HG03280 (cell line): ENCODE results near the gene SYNE4.

Experiments
- ATAC-seq: cut with Tn5 transposase; IDR thresholded peaks from one replicate; pipeline ENCODE4 v1.9.1; 2021; ENCODE audit warnings: mild to moderate bottlenecking, moderate library complexity; ENCODE audit not compliant: unreplicated experiment

SYNE4 gene

DNA sequence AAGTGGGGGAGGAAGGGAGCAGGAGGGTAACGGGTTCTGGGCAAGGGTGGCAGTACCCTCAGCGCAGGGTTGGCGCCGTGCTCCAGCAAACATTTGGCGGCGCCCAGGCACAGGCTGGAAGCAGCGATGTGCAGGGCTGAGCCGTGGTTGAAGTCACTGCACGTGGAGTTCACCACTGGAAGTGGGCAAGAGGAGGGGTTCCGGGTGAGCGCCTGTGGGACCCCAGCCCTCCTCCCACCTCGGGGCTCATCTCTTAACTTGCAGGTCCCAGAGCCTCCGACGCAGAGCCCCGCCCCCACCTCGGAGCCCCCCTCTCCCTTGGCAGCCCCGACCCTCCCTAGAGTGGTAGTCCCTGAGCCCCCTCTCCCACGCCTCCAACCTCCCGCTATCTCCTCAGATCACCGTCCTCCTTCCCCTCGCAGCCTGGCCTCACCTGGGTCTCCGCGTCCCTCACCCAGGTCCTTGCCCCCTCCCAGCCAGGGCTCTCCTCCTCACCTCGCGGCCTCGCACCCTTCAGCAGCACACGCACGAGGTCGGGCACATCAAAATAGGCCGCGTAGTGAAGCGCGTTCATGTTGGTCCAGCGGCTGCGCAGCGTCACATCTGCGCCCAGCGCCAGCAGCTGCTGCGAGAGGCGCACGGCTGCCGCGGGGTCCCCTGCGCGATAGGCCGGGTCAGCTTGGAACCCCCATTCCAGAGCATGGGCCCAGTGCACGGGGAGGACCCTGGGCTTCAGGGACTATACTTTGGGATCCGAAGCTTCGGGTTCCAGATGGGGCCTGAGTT lies 17.7 kb upstream of the SYNE4 start:
- no peak for ATAC-seq

DNA sequence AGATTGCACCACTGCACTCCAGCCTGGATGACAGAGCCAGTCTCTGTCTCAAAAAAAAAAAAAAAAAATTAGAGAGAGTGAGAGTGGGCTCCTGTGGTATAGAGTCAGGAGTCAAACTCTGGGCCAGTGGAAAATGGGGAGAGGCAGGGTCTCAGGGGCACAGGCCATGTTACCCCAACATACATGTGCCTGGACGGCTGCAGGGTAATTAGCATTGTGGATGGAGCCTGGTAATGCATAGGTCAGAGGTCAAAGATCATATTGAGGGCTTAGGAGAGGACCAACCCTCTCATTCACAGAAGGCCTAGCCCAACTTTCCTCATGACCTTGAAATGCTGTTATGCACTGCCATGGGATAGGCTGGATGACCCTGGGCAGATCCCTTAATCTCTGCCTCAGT lies 16.9 kb upstream of the SYNE4 start:
- ATAC-seq = no peak

DNA sequence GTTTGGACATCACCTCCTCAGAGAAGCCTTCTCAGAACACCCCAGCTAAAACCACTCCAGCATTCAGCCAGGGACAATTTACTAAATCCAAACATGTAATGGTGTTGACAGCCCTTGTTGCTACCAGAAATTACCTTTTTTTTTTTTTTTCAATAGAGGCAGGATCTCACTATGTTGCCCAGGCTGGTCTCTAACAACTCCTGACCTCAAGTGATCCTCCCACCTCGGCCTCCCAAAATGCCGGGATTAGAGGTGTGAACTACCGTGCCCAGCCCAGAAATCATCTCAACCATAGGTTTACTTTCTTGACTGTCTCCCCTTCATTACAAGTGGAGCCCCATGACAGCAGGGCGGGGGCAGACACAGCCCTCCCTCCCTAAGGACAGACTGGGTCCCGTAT lies 14.8 kb upstream of the SYNE4 start:
- no peak for ATAC-seq

DNA sequence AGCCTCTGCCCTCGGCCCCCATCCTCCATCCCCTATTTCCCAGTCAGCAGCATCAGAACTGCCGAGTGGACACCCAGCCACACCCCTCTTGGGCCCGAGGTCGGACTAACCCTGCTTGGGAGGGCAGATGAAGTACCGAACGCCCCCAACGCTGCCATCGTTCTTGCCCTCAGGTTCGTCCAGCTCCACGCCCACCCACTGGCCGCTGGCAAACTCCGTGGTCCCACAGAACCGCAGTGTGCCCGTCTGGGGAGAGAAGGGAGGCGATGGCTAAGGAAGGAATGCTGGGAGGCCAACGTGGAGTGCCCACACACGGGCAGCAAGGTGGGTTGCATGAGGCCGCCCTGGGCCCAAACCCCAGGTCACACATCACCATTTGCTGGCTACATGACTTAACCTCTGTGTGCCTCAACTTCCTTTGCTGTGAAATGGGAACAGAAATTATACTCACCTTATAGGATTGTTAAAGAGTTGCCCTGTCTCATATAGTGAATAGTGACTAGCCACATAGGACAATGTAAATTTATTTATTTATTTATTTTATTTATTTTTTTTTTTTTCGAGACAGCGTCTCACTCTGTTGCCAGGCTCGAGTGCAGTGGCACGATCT lies 10.6 kb upstream of the SYNE4 start:
- no peak for ATAC-seq

DNA sequence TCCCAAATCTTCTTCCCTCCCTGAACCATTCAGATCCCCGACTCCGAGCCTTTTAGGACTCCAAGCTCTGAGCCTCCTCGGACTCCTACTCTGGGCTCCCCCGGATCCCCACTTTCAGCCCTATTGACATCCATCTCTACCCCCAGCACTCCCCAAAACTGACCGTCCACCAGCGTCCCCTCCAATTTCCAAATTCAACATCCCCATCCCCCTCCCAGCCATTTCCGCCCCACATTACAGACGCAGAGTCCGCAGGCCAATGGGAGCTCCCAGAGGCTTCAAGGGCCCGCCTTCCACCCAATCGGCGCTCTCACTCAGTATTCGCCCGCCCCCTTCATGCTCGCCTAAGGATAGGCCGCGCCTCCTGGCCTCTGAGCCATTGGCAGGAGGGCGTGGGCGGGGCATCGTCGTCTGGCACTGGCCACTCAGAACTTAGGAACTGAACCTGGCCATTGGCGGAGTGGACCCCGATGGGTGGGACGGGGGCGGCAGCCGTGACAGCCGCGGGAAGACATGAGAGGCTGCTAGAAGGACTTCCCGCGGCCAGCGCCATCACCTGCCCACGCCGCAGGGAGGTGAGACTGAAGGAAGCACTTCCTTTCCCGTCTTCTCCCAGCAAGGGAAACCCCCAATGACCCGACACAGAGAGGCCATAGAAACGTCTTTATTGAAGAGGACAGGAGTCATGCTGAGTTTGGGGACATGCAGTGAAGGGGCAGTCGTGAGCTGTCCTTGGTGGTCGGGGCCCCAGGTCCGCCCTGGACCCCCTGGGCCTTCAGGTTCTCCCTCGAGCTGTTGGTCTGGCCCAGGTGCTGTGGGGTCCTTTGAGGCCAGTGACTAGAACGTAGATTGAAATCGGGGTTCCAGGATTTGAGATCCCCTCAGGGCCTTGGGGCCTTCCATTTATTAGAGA lies 5.7 kb upstream of the SYNE4 start, which contains the start of gene ALKBH6:
Gene ALKBH6, minus strand, starts transcription at position 202 of the 913 bp plus-strand sequence. CDS start 816 bp downstream, outside the sequence.
- ATAC-seq = peak; percentile 97

DNA sequence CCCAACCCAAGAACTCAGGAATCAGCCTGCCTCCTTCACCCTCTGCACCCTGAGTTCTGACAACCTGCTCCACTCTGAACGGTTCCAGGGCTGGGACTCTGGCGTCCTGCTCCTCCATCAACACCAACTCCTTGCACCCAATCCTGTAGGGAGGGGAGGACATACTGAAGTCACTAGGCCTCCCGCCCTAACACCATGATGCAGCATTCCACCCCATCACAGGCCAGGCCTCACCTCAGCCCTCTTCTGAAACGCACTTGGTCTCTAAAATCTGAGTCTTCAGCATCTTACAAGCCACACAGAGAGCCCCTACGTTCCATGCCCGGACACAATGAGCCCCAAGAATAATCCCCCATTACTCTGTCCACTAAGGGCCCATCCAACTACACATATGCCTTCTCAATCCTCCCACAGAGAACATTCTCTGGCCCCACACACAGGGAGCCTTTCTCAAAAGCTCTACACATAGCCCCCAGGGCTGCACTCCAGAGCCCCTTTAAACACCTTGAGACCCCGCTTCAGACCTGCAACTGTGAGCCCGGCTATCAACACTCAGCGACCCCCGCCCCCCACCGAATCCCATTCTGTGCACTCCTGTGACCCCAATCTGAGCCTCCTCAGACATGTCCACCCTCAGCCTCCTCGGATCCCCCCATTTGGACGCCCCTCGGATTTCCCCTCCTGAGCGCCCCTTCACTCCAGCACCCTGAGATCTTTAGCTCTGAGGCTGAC lies 4.8 kb upstream of the SYNE4 start:
- no peak for ATAC-seq

DNA sequence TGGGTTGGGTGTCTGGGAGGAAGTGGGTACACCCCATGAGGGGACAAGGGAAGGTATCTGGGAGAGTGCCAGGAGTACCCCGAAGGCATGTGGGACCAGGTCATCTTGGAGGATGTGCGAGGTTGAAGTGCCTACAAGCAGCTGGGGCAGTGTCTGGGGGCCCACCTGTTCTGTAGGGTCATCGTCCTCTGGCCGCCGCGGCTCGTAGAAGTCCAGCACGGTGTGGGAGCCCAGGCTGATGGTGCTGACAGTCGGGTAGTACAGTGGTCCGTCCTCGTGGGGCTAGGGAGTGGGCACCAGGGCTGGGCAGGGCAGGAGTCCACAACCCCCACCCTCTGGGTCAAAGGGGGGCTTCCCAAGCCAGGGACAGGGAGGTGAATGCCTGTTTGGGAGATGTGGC lies 1.8 kb upstream of the SYNE4 start:
- no peak for ATAC-seq

DNA sequence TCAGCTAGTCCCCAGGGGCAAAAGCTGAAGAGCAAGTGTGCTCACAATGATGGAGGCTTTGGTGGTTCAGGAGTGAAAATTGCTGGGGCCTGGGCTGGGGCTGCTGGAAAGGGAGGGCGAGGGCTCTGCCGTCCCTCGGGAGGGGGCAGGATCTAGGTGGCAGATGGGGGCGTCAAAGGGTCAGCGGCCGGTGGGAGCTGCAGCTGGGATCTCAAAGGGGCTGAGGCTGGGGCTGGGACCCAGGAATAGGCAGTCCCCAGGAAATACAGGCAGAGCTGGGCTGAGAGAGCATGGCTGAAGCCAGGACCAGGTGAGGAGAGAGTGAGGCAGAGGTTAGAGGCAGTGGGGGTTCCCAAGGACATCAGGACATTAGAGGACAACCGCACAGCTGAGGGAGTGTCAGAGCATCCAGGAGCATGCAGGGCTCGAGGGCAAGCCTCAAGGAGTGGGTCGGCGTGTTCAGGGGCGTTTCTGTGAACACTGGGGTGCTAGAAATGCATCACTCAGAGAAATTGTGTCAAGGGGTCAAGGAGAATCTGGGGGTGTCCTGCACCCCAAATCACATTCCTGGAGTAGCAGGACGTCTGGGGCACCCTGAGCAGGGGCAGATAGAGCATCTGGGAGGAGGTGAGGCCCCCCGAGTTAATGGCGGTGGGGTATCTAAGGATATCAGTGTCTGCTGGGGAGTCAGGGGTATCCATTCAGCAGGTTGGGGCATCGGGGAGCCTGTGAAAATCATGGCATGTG lies 1.2 kb upstream of the SYNE4 start:
- ATAC-seq = no peak

DNA sequence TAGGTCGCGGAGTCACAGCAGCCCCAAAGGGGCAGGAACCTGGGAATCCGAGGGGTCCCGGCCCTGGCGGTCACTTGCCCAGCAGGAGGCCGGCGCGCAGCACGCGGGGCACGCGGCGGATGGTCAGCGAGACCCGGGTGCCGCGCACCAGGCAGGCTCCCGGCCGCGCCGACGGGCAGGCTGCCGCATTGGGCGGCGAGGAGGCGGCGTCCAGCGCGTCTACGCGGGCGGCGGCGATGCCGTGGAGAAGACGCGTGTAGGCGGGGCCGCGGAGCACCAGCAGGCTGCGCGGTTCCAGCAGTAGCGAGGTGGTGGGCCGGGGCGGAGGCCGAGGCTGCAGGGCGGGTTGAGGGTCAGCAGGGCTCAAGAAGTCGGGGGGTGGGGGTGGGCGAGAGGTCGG lies 607 bp upstream of the SYNE4 start:
- ATAC-seq = no peak

DNA sequence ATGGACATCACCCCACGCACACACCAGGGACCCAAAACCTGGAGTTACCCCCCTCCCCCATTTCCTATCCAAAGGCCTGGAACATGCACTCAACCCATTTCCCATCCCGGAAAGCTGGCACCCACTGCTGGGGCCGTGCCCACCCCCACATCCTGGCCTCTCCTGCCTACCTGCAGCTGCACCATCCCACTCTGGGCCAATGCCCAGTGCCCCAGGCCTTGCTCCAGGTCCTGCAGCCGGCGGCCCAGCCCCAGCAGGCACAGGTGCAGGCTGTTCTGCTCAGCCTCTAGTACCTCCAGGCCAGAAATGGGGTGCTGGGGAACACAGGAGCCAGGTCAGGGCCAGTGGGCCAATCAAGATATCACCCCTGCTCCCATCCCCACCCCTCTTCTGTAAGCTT lies 1.7 kb downstream of the SYNE4 start:
- no peak for ATAC-seq

DNA sequence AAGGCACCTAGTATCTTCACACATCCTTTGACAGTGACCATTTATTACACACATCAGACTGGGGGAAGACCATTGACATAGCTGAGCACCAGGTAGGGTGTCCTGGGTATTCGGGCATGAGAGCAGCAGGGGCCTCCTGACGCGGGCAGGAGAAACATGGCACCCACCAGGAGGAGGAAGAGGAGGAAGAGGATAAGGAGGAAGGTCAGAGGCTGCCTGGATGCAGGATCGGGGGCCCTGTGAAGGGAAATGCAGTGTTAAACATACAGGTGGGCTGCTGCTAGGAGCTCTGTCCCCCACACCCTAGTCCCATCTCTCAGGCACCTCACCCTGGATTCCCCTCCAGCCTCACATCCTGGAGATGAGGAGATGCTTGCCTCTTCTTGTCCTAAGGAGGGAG lies 5.3 kb downstream of the SYNE4 start:
- no peak for ATAC-seq

DNA sequence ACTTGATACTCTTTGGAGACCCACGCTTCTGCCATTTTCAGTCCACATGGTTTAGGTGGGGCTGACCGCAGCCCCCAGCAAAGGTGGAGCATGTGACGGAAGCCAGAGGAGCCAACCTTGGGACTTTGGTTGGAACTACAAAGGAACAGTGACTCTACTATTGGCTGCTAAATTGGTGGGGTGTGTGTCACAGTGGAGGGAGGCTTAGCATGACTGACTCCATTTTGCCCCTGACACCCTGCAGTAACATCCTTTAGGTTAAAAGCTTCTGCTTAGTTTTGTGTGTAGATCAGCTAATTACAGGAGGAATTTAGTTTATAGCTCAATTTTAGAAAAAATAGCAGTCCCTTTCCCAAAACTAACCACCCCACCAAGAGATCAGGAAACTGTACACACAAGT lies 7.0 kb downstream of the SYNE4 start:
- ATAC-seq = no peak

DNA sequence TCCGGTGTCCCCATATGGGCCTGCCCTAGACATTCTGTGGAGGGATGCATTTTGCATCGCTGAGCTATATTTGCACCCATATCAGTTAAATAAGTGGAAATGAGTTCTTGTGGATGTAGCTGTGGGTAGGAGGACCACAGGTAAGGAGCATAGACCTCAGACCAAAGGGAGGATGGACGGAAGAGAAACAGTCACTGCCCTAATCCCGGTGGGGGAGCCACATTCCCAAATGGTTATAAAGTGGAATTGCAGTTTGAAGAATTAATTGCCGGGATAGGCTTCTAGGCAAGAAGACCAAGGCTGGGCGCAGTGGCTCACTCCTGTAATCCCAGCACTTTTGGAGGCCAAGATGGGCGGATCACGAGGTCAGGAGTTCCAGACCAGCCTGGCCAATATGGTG lies 11.8 kb downstream of the SYNE4 start:
- ATAC-seq = no peak

DNA sequence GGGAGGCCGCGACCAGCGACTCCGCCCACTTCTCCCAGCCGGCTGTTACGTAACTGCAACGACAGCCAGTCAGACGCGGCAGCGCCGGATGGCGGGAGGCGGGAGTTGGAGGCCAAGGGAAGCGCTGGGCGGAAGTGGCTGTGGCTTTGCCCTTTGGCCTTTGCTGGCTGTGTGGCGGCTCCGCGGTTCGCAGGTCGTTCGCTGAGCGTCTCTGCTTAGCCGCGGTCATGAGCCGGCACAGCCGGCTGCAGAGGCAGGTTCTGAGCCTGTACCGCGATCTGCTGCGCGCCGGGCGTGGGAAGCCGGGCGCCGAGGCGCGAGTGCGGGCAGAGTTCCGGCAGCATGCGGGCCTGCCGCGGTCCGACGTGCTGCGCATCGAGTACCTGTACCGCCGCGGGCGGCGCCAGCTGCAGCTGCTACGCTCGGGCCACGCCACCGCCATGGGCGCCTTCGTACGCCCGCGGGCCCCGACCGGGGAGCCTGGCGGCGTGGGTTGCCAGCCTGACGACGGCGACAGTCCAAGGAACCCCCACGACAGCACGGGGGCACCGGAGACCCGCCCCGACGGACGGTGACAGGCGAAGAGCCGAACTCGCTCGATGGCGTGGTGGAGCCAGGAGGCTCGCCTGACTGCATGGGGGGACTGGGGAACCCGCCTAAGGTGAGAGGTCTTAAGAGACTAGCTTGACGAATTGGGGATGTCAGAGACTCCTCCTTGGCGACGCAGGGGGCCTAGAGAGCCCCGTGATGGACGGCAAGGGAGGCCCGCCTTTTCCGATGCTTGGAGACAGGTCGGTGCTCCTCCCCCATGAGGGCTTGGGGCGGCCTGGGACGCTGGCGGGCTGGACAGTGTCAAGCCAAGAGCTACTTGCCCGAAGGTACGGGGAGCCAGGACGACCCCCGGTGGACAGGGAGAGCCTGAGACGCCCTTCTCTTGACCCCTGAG lies 13.3 kb downstream of the SYNE4 start, which contains the start of gene SDHAF1:
Gene SDHAF1, plus strand, starts transcription at position 141 of the 946 bp plus-strand sequence. Its CDS starts 87 bp downstream, at position 228.
- peak; percentile 88 for ATAC-seq

DNA sequence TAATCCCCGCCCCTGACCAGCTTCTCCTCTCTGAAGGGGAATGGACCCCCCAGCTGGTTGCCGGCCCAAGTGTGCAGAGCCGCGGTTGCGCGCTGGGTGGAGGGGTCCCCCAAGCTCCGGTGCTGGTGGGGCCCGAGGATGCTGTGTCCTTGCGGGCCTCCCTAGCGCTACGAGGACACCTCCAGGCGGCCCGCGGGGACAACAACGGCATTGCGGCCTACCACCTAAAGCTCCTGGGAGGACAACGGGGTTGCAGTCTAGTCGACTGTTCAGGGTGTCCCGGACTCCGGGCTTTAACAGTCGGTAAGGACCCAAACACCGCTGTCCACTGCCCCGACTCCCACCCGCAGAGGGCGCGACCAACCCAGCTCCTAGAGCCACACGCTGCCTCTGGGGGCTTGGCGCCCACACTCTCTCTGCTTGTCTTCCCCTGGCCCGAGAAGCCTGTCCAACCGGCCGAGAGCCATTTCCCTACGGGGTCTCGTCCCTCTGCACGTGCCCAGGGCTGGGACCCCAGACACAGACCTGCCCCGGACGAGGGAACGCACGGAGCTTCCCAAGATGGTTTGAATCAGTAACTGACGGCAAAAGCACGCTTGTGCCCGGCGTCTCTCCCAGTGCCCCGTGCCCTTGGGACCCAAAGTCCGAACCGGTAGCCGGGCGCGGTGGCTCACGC lies 14.6 kb downstream of the SYNE4 start:
- ATAC-seq = no peak

DNA sequence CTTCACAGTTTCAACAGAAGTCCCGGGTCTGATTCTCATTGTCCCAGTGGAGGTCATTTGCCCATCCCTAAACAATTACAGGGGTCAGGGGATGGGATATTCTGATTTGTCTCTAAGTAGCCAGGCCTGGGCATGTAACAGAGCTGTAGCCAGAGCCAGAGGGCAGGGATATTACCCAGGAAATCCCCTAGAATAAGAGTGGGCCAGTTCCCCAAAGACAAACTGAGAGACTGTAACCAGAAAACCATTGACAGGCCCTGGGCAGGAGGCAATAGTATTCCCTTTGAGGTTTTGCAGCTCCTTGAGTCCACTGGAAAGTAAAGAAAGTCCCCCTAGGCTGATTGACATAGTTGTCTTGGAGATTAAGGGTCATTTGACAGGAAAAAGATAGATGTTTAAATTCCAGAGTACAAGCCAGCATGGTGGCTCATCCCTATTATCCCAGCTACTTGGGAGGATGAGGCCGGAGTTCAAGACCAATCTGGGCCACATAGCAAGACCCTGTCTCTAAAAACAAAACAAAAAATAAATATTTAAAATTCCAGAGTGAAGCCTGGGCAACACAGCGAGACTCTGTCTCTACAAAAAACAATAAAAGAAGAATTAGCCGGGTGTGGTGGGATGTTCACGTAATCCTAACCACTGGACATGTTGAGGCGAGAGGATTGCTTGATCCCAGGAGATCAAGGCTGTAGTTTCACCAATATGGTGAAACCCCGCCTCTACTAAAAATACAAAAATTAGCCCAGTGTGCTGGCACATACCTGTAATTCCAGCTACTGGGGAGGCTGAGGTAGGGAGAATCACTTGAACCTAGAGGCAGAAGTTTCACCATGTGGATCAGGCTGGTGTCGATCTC lies 15.5 kb downstream of the SYNE4 start:
- no peak for ATAC-seq

DNA sequence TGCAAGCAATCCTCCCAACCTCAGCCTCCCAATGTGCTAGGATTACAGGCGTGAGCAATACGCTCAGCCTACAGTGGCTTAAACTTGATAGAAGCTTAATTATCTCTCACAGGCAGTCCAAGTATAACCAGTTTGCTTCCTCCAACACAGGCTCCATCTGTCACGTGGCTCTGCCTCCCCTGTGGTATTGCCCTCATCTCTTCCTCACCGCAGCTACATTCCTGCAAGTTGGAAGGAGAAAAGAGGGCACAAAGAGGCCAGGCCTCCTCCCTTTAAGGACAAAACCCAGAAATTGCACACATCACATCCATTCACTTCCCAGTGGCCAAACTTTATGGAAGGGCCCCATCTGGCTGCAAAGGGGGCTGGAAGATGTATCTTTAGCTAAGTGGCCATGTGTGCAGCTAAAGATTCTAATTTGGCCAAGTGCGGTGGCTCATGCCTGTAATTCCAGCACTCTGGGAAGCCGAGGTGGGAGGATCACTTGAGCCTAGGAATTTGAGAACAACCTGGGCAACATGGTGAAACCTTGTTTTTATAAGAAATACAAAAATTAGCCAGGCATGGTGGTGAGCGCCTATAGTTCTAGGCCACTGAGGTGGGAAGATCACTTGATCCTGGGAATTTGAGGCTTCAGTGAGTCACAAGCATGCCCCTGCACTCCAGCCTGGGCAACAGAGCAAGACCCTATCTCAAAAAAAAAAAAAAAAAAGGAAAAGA lies 16.7 kb downstream of the SYNE4 start:
- ATAC-seq = no peak
